HG02763 (cell line): ENCODE data around the gene TDG.
"Not testable (repeated sequence)": the region's sequence is repeated elsewhere in the genome, so short reads cannot be mapped to it uniquely, and the experiment has no call there.

Experiments used
- ATAC-seq: cut with Tn5 transposase; IDR thresholded peaks from one replicate; pipeline ENCODE4 v1.9.1; 2021; ENCODE audit warnings: mild to moderate bottlenecking, moderate library complexity; ENCODE audit not compliant: unreplicated experiment

Gene TDG

GRCh38 chr12:104012331-104012730 lies 46.7 kb downstream of the TDG start:
- ATAC-seq = no peak

GRCh38 chr12:104021862-104022261 lies 56.2 kb downstream of the TDG start:
- ATAC-seq = not testable (repeated sequence)

- no peak for ATAC-seq
Observed at GRCh38 chr12:104022786-104023185, 57.1 kb downstream of the TDG start.

DNA sequence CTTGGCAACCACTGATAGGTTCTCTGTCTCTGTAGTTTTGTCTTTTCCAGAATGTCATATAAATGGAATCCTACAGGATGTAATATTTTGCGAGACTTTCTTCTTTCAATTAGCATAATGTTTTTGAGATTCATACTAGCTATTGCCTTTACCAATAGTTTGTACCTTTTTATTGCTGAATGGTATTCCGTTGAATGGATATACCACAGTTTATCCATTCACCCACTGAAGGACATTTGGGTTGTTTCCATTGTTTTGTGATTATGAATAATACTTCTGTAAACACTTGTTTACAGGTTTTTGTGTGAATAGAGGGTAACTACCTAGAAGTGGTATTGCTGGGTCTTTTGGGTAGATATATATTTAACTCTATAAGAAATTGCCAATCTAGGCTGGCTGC lies 58.0 kb downstream of the TDG start:
- ATAC-seq = no peak

DNA sequence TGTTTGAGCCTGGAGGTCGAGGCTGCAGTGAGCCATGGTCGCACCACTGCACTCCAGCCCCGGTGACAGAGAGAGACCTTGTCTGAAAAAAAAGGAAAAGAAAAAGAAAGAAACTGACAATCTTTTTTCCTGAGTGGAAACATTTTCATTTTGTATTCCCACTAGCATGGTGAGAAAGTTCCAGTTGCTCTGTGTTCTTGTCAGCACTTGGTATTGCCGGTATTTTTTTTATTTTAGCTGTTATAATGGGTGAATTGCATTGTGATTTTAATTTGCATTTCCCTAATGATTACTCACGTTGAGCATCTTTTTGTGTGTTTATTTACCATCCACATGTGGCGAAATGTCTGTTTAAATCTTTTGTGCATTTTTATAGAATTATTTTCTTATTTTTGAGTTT lies 58.7 kb downstream of the TDG start:
- no peak for ATAC-seq

- no peak for ATAC-seq
Observed at GRCh38 chr12:104025771-104026170, 60.1 kb downstream of the TDG start.

- ATAC-seq = no peak
Observed at GRCh38 chr12:104026841-104027599, 61.3 kb downstream of the TDG start.

DNA sequence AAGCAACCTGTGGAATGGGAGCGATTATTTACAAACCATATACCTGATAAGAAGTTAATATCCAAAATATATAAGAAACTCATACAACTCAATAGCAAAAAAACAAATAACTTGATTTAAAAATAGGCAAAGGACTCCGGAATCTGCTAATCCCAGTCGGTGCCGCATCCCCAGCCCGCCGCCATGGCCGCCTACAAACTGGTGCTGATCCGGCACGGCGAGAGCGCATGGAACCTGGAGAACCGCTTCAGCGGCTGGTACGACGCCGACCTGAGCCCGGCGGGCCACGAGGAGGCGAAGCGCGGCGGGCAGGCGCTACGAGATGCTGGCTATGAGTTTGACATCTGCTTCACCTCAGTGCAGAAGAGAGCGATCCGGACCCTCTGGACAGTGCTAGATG lies 64.9 kb downstream of the TDG start:
- ATAC-seq = not testable (repeated sequence)

- ATAC-seq = not testable (repeated sequence)
Observed at GRCh38 chr12:104036143-104036542, 70.5 kb downstream of the TDG start.
